Type B pancreatic cell (in vitro differentiated cells): Measurements from ENCODE around the gene LARP4B. TPM values are rescaled to one million over a fixed set of nuclear protein-coding genes. Genes with fewer than 3 reads are reported as not detected.
A peak's percentile ranks its signal among the peaks of the same experiment; 100 is the strongest.
"Not testable (repeated sequence)": the region's sequence is repeated elsewhere in the genome, so short reads cannot be mapped to it uniquely, and the experiment has no call there.

Experiments used
- DNase-seq: peaks from one replicate; pipeline ENCODE4 v3.0.0; 2021; ENCODE audit warnings: mixed read lengths; ENCODE audit not compliant: unreplicated experiment; ENCODE audit errors: extremely low spot score
- H3K27ac Mint-ChIP-seq: 2 replicates; pipeline ENCODE4 v1.8.0; 2021; ENCODE audit warnings: mild to moderate bottlenecking, mixed read lengths
- H3K27me3 Mint-ChIP-seq: 2 replicates; pipeline ENCODE4 v1.8.0; 2021; ENCODE audit warnings: mixed read lengths
- H3K36me3 Mint-ChIP-seq: 2 replicates; pipeline ENCODE4 v1.8.0; 2021; ENCODE audit warnings: mixed read lengths
- H3K4me1 Mint-ChIP-seq: one replicate; pipeline ENCODE4 v1.8.0; 2021; ENCODE audit warnings: mixed read lengths; ENCODE audit not compliant: unreplicated experiment
- H3K4me3 Mint-ChIP-seq: 2 replicates; pipeline ENCODE4 v1.8.0; 2021; ENCODE audit warnings: mild to moderate bottlenecking, mixed read lengths
- H3K9me3 Mint-ChIP-seq: 2 replicates; pipeline ENCODE4 v1.8.0; 2021; ENCODE audit warnings: mixed read lengths
- total RNA-seq: library from RNA; stranded (reverse); gene quantifications from 2 replicates; pipeline ENCODE4 v1.2.1, GENCODE V29; 2021; ENCODE audit warnings: low replicate concordance
- TF ChIP-seq, protein P1 (sequence below): fragments of 200-600 bp; sonication (generic); conservative IDR thresholded peaks from 2 replicates; pipeline ENCODE4 v1.5.0; 2021; ENCODE audit warnings: antibody characterized with exemption, mild to moderate bottlenecking

Gene LARP4B
- total RNA-seq, 1 donor from 2014 or later = 82.1 TPM

DNA sequence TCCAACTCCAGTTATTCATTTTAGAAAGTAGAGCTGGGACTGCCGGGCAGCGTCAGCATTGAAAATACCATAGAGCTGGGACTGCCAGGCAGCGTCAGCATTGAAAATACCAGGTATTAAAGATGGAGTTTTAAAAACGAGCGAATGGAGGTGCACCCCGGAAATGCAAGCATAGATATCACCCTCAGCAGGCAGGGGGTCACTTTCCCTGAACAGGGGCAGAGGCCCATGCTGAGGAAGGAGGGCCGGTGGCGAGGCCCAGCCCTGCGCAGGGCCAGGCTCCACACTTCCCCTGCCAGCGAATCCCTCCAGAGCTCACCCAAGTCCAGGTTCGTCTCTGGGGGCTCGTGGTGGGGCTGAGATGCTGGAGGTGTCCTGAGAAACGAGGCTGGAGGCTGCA is 157.3 kb downstream of the LARP4B start:
- no peaks in the 10 kb centered on the region for H3K36me3 Mint-ChIP-seq
- no peaks in the 10 kb centered on the region for H3K9me3 Mint-ChIP-seq
- DNase-seq = no peak
- H3K27ac Mint-ChIP-seq = no peak overlapping the region
- H3K4me1 Mint-ChIP-seq = no peaks in the 10 kb centered on the region
- H3K27me3 Mint-ChIP-seq = no peaks in the 10 kb centered on the region
- H3K4me3 Mint-ChIP-seq = no peak overlapping the region
- TF ChIP-seq, protein P1, sequence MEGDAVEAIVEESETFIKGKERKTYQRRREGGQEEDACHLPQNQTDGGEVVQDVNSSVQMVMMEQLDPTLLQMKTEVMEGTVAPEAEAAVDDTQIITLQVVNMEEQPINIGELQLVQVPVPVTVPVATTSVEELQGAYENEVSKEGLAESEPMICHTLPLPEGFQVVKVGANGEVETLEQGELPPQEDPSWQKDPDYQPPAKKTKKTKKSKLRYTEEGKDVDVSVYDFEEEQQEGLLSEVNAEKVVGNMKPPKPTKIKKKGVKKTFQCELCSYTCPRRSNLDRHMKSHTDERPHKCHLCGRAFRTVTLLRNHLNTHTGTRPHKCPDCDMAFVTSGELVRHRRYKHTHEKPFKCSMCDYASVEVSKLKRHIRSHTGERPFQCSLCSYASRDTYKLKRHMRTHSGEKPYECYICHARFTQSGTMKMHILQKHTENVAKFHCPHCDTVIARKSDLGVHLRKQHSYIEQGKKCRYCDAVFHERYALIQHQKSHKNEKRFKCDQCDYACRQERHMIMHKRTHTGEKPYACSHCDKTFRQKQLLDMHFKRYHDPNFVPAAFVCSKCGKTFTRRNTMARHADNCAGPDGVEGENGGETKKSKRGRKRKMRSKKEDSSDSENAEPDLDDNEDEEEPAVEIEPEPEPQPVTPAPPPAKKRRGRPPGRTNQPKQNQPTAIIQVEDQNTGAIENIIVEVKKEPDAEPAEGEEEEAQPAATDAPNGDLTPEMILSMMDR = no peak

DNA sequence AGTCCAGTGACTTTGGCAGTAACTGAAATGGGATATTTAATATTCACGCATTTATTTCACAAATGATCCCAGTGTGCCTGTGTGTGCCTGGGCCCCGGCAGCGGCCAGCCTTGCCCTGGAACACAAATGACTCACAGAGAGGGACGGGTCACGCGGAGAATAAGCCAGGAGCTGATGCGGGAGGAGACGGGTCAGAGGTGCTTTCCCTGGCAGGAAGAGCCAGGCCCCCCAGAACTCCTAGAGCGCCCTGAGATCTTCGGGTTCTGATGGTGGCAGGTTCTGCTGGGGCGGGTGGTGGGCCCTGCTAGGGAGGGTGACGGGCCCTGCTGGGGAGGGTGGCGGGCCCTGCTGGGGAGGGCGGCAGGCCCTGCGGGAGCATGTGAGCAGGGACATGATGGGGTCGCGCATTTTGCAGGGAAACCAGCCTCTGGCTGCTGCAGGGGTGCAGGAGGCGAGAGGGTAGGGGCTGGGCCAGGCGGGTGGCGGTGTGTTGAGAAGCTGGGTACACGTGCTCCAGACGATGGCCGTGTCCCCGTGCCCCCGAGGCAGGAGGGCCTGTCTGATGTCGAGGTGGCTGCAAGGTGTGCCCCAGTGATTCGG is 157.8 kb downstream of the LARP4B start:
- H3K4me1 Mint-ChIP-seq = no peaks in the 10 kb centered on the region
- TF ChIP-seq, protein P1 = no peak
- H3K4me3 Mint-ChIP-seq = no peak overlapping the region
- H3K27me3 Mint-ChIP-seq = no peaks in the 10 kb centered on the region
- H3K27ac Mint-ChIP-seq = no peak overlapping the region
- no peak for DNase-seq
- no peaks in the 10 kb centered on the region for H3K9me3 Mint-ChIP-seq
- H3K36me3 Mint-ChIP-seq = no peaks in the 10 kb centered on the region

DNA sequence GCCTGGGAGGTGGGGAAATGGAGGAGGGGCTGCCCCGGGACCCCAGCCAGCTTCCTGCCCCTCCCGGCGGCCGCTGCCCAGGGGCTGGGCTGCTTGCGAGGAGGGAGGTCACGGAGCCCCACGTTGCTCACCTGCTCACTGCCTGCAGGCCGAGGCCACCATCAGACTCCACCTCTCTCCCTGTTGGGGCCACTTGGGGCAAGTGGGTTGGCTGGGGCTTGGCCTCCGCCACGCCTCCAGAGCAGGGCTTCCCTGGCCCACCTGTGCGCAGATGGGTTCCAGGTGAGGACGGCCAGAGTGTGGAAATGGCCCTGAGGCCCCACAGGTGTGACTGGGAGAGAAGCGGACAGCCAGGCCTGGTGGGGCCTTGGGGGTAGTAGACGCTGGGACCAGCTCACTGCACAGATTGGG is 159.3 kb downstream of the LARP4B start:
- peaks cover 5% of the 10 kb centered on the region for H3K9me3 Mint-ChIP-seq
- H3K4me1 Mint-ChIP-seq = no peaks in the 10 kb centered on the region
- DNase-seq = peak; percentile 60
- no peak overlapping the region for H3K27ac Mint-ChIP-seq
- no peaks in the 10 kb centered on the region for H3K27me3 Mint-ChIP-seq
- H3K4me3 Mint-ChIP-seq = no peak overlapping the region
- TF ChIP-seq, protein P1 = no peak
- no peaks in the 10 kb centered on the region for H3K36me3 Mint-ChIP-seq

DNA sequence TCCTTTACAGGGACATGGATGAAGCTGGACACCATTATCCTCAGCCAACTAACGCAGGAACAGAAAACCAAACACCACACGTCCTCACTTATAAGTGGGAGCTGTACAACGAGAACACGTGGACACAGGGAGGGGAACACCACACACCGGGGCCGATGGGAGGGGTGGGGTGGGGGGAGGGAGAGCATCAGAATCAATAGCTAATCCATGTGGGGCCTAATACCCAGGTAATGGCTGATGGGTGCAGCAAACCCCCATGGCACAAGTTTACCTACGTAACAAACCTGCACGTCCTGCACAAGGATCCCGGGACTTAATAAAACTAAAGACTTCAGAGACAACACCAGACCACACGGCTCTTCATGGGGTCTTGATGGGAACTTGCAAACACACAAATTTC is 159.9 kb downstream of the LARP4B start:
- Mint-ChIP-seq H3K36me3 (no peaks in the 10 kb centered on the region), H3K4me3 (no peak overlapping the region), H3K27ac (no peak overlapping the region), H3K27me3 (no peaks in the 10 kb centered on the region), H3K4me1 (no peaks in the 10 kb centered on the region), H3K9me3 (peaks cover 5% of the 10 kb centered on the region)
- TF ChIP-seq, protein P1 = no peak
- no peak for DNase-seq

DNA sequence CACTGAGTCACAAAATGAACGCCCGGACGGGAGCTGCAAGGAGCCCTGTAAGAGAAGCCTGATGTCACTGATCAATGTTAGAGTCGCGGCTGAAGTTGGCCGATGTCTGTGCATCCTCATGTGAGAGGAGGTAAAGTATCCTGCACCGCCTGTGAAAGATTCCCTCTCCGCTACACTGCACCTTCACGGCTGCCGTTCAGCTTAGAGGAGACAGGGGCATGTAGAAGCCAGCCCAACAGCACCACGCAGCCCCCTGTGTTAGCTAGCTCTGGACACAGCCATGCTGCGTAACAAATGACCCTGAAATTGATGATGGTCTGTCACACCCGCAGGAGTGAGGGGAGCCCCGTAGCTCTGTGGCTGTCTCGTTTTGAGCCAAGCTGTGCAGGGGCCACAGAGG is 160.5 kb downstream of the LARP4B start:
- Mint-ChIP-seq H3K4me1 (no peaks in the 10 kb centered on the region), H3K4me3 (no peak overlapping the region), H3K27ac (no peak overlapping the region), H3K9me3 (peaks cover 5% of the 10 kb centered on the region), H3K27me3 (no peaks in the 10 kb centered on the region), H3K36me3 (no peaks in the 10 kb centered on the region)
- TF ChIP-seq, protein P1 = no peak
- DNase-seq = no peak

DNA sequence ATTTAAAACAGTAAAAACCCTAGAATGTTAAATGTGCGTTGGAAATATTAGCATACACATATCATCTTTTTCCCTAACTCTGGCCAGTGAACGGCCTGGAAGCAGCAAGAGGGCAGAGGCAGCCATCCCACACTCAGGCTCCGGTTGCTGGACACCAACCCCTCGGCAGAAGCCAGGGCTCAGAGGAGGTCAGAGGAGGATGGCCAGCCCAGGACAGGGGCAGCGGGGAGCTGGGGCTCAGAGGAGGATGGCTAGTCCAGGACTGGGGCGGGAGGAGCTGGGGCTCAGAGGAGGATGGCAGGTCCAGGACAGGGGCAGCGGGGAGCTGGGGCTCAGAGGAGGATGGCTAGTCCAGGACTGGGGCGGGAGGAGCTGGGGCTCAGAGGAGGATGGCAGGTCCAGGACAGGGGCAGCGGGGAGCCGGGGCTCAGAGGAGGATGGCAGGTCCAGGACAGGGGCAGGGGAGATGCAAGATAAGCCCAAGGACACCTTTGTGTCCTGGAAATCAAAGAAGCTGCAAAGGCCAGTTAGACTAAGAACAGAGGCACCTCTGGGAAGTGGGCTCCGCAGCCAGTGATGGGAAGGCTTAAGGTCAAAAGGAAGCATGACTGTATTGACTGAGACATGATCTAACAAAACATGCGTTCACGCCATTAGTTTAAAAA is 161.3 kb downstream of the LARP4B start:
- not testable (repeated sequence) for DNase-seq, H3K4me1 Mint-ChIP-seq, H3K9me3 Mint-ChIP-seq, H3K27me3 Mint-ChIP-seq, H3K27ac Mint-ChIP-seq, H3K36me3 Mint-ChIP-seq, H3K4me3 Mint-ChIP-seq
